Adrenal gland (tissue), 12 donors: Measurements from ENCODE around the gene GPC5. TPM values are rescaled to one million over a fixed set of nuclear protein-coding genes. Genes with fewer than 3 reads are reported as not detected.

Experiments used
- DNase-seq, 7 donors: peaks; one replicate each; pipeline ENCODE4 v3.0.0-alpha.2; 2019 to 2020
- H3K27ac ChIP-seq, 5 donors: fragments of 200-600 bp; sonication (generic) in 4 of 5; 1 replicate in 3 of 5; 2 replicates in 2 of 5; pipeline versions ENCODE4 v1.5.1 to v1.8.0; 2016 to 2020; ENCODE audit warnings: mild to moderate bottlenecking in 1 of 5
- H3K27me3 ChIP-seq: fragments of 200-600 bp; 2 replicates; pipeline ENCODE4 v1.8.0; 2021
- H3K36me3 ChIP-seq, 2 donors: fragments of 200-600 bp; replicated peaks in 1 of 2; 1 replicate in 1 of 2; 2 replicates in 1 of 2; pipeline versions ENCODE4 v1.5.1 to v1.8.0; 2018 to 2022
- H3K4me1 ChIP-seq, 2 donors: fragments of 200-600 bp; replicated peaks in 1 of 2; 1 replicate in 1 of 2; 2 replicates in 1 of 2; pipeline versions ENCODE4 v1.5.1 to v1.8.0; 2018 to 2021
- H3K4me3 ChIP-seq, 4 donors: fragments of 200-600 bp; sonication (generic) in 3 of 4; one replicate each; pipeline ENCODE4 v1.5.1; 2016 to 2018
- H3K9me3 ChIP-seq, 3 donors: fragments of 200-600 bp; sonication (generic) in 1 of 3; replicated peaks in 1 of 3; 1 replicate in 2 of 3; 2 replicates in 1 of 3; pipeline versions ENCODE4 v1.5.1 to v1.8.0; 2016 to 2021
- CTCF ChIP-seq, 6 experiments: fragments of 450-650 bp in 4 of 6; fragments of 200-600 bp in 2 of 6; sonication (generic) in 1 of 6; IDR thresholded peaks; 1 replicate in 5 of 6; 2 replicates in 1 of 6; pipeline versions ENCODE4 v1.5.1 to v1.8.0; 2016 to 2021; ENCODE audit warnings: antibody characterized with exemption in 6 of 6, mild to moderate bottlenecking in 2 of 6, moderate library complexity in 1 of 6
- POLR2A ChIP-seq, 2 donors: fragments of 450-650 bp; IDR thresholded peaks; one replicate each; pipeline ENCODE4 v1.6.1; 2017; ENCODE audit warnings: antibody characterized with exemption in 2 of 2, mild to moderate bottlenecking in 2 of 2, moderate library complexity in 1 of 2
- WGBS, 4 donors: extraction: QIAGEN DNeasy Blood & Tissue Kit in 2 of 4; methylation state at CpG; one replicate each; pipeline versions ENCODE4 v1.1.5 to v1.1.7; 2013 to 2017; 5-methylcytosine and 5-hydroxymethylcytosine counted together
- intact Hi-C, 2 donors: fragments of 100-400 bp; cut with DNase I; formaldehyde crosslinking; loops; one replicate each; pipeline versions ENCODE4 v1.14.1 to v1.15.0; 2022 to 2023
- polyA plus RNA-seq, 3 donors: library from polyadenylated mRNA; stranded (reverse); fragments of 200-250 nt in 2 of 3; fragments of 350-450 nt in 1 of 3; fragmentation: Illumina TruSeq in 1 of 3; extraction: RNeasy Lipid Tissue Mini Kit (QIAGEN cat#74804) in 1 of 3; gene quantifications; one replicate each; pipeline ENCODE4 v1.2.3, GENCODE V29; 2013 to 2014
- total RNA-seq, 9 donors: library from RNA; depleted of rRNA in 4 of 9; stranded (reverse); fragments of >200 nt in 4 of 9; fragments of 120-200 nt in 1 of 9; fragmentation: NEBNext Ultra II Directional in 1 of 9; extraction: Animal tissue kit (Norgen Biotek cat#: 25700) in 1 of 9; gene quantifications; one replicate each; pipeline versions ENCODE4 v1.1.0 to v1.2.4, GENCODE V29; 2013 to 2023
- donor health status: healthy with polysubstance abuse.
- donor health status: Bipolar disorder and iron deficiency.
- donor health status: DM: yes; HTN: yes; CAD: no.
- donor health status: DM: no; HTN: no; CAD: no.
- donor health status: DM: no; HTN: no; CAD: no.
- donor health status: DM: yes; HTN: yes; CAD: no.

The GPC5 gene
- total and polyA plus RNA-seq, 12 donors, result 0.24 to 7.7 (median 2.1) TPM; not detected in 4

- intact Hi-C loops, result no loop called here
Measured at GRCh38 chr13:91716436-91717065, 318.1 kb downstream of the GPC5 start.

GRCh38 chr13:91719033-91719432 lies 320.6 kb downstream of the GPC5 start:
- WGBS, 4 donors, result 5 to 14% (median 9%) methylated on average over 3 of the region's 3 CpGs
- peaks cover 0 to 4% of the 10 kb centered on the region in 2 donors for H3K4me1 ChIP-seq
- no peak overlapping the region for H3K4me3 ChIP-seq
- DNase-seq, result peak; percentile 36 to 83 (median 57)
- H3K27ac ChIP-seq, result no peak overlapping the region
- intact Hi-C loops, result no loop called here
- no peaks in the 10 kb centered on the region for H3K27me3 ChIP-seq
- no peaks in the 10 kb centered on the region for H3K36me3 ChIP-seq
- TF ChIP-seq POLR2A (IDR thresholded peaks at IDR 0.05), result no peak
- no peak for TF ChIP-seq CTCF (IDR thresholded peaks at IDR 0.05)
- H3K9me3 ChIP-seq, result no peaks in the 10 kb centered on the region

More at GRCh38 chr13:91716436-91717065, 318.1 kb downstream of the GPC5 start:
- 85 to 88% (median 87%) methylated on average over 7 of the region's 7 CpGs for WGBS, 4 donors
- no peak for DNase-seq
- TF ChIP-seq POLR2A (IDR thresholded peaks at IDR 0.05), result no peak
- no peak for TF ChIP-seq CTCF (IDR thresholded peaks at IDR 0.05)
- no peak overlapping the region for H3K4me3 ChIP-seq
- H3K27ac ChIP-seq, result no peak overlapping the region
- no peaks in the 10 kb centered on the region for H3K27me3 ChIP-seq
- H3K36me3 ChIP-seq, result no peaks in the 10 kb centered on the region
- peaks cover 0 to 4% of the 10 kb centered on the region in 2 donors for H3K4me1 ChIP-seq
- no peaks in the 10 kb centered on the region for H3K9me3 ChIP-seq

GRCh38 chr13:91721413-91721812 lies 323.0 kb downstream of the GPC5 start:
- Histone ChIP-seq H3K4me3 (no peak overlapping the region), H3K9me3 (no peaks in the 10 kb centered on the region), H3K4me1 (peaks cover 8 to 9% of the 10 kb centered on the region in 2 donors), H3K27ac (no peak overlapping the region), H3K36me3 (no peaks in the 10 kb centered on the region), H3K27me3 (no peaks in the 10 kb centered on the region)
- TF ChIP-seq CTCF (IDR thresholded peaks at IDR 0.05), result no peak
- no peak for TF ChIP-seq POLR2A (IDR thresholded peaks at IDR 0.05)
- intact Hi-C loops, result no loop called here
- DNase-seq, result no peak
- 84 to 92% (median 85%) methylated on average over 3 of the region's 3 CpGs for whole genome bisulfite sequencing, 4 donors

- Histone ChIP-seq H3K4me3 (no peak overlapping the region), H3K4me1 (peaks cover 9% of the 10 kb centered on the region in 2 donors), H3K27me3 (no peaks in the 10 kb centered on the region), H3K36me3 (no peaks in the 10 kb centered on the region), H3K9me3 (no peaks in the 10 kb centered on the region), H3K27ac (no peak overlapping the region)
- intact Hi-C loops, result no loop called here
- DNase-seq, result peak in 1 of 7 donors; percentile 5
- TF ChIP-seq POLR2A (IDR thresholded peaks at IDR 0.05), result no peak
- TF ChIP-seq CTCF (IDR thresholded peaks at IDR 0.05), result peak; percentile 54 to 78 (median 62)
- WGBS, 4 donors, result 24 to 27% (median 25%) methylated on average over 4 of the region's 4 CpGs
Measured at GRCh38 chr13:91722267-91722884, 324.0 kb downstream of the GPC5 start.
